IMR-90 (cell line): ENCODE measurements around the gene MGLL. TPM values are rescaled to one million over a fixed set of nuclear protein-coding genes. Genes with fewer than 3 reads are reported as not detected.

Experiments used
- ATAC-seq: fragments of 200-7000 bp; cut with Tn5 transposase; 2 replicates; pipeline ENCODE4 v1.9.1; 2020; ENCODE audit warnings: low read depth, mild to moderate bottlenecking, moderate library complexity
- BruUV-seq: library from RNA; stranded (reverse); fragments of 400-500 nt; replicated peaks from 2 replicates; lab custom pipeline; 2021; lab: Mats Ljungman, UMichigan
- CTCF ChIA-PET: fragments of 300-600 bp; formaldehyde crosslinking; extraction: SDS; loops from one replicate; lab custom pipeline; 2021; ENCODE audit warnings: antibody characterized with exemption; lab: Yijun Ruan, JAX
- POLR2A ChIA-PET: fragments of 300-600 bp; sonication (Branson Sonifier 250); formaldehyde crosslinking; loops from one replicate; lab custom pipeline; 2022; ENCODE audit warnings: antibody characterized with exemption; ENCODE audit not compliant: unreplicated experiment; lab: Charles Lee
- DNase-seq: peaks from one replicate; pipeline ENCODE4 v3.0.0; 2013
- H2AFZ ChIP-seq: replicated peaks from 2 replicates; pipeline ENCODE3; 2013; ENCODE audit warnings: low read length, mild to moderate bottlenecking; ENCODE audit not compliant: poor library complexity
- H2AK5ac ChIP-seq: 2 replicates; pipeline ENCODE4 v1.6.1; 2013; ENCODE audit warnings: low read depth, low read length, inconsistent platforms
- H2AK9ac ChIP-seq: replicated peaks from 2 replicates; pipeline ENCODE3; 2013; ENCODE audit warnings: mild to moderate bottlenecking, low read depth, low read length, moderate library complexity; ENCODE audit not compliant: poor library complexity
- H2BK120ac ChIP-seq: 2 replicates; pipeline ENCODE4 v1.6.1; 2013; ENCODE audit warnings: low read depth, low read length, inconsistent platforms
- H2BK15ac ChIP-seq: 3 replicates; pipeline ENCODE4 v1.6.1; 2013; ENCODE audit warnings: low read depth, low read length, inconsistent platforms
- H2BK20ac ChIP-seq: 2 replicates; pipeline ENCODE4 v1.6.1; 2013; ENCODE audit warnings: low read depth, mild to moderate bottlenecking, inconsistent platforms, low read length, moderate library complexity
- H2BK5ac ChIP-seq: 2 replicates; pipeline ENCODE4 v1.6.1; 2013; ENCODE audit warnings: mild to moderate bottlenecking, low read depth, low read length, inconsistent platforms; ENCODE audit not compliant: poor library complexity, severe bottlenecking
- H3K14ac ChIP-seq: replicated peaks from 2 replicates; pipeline ENCODE4 v1.6.1; 2013; ENCODE audit warnings: low read depth, low read length, inconsistent platforms
- H3K18ac ChIP-seq: 2 replicates; pipeline ENCODE4 v1.6.1; 2013; ENCODE audit warnings: low read depth, low read length, control low read depth
- H3K23ac ChIP-seq: 2 replicates; pipeline ENCODE4 v1.6.1; 2013; ENCODE audit warnings: low read depth, low read length, inconsistent platforms
- H3K27ac ChIP-seq: 2 replicates; pipeline ENCODE4 v1.5.1; 2013; ENCODE audit warnings: mild to moderate bottlenecking, control low read depth, low read length; ENCODE audit not compliant: insufficient read depth
- H3K27me3 ChIP-seq: 2 replicates; pipeline ENCODE4 v1.6.1; 2013; ENCODE audit warnings: low read length; ENCODE audit not compliant: control insufficient read depth, insufficient read depth
- H3K36me3 ChIP-seq: 2 replicates; pipeline ENCODE4 v1.6.1; 2013; ENCODE audit warnings: low read length, mixed read lengths; ENCODE audit not compliant: control insufficient read depth, insufficient read depth
- H3K4ac ChIP-seq: 2 replicates; pipeline ENCODE4 v1.6.1; 2013; ENCODE audit warnings: low read depth, low read length, inconsistent platforms
- H3K4me1 ChIP-seq: 2 replicates; pipeline ENCODE4 v1.6.1; 2013; ENCODE audit warnings: low read length, mixed read lengths; ENCODE audit not compliant: control insufficient read depth, insufficient read depth
- H3K4me2 ChIP-seq: 2 replicates; pipeline ENCODE4 v1.6.1; 2013; ENCODE audit warnings: low read depth, mild to moderate bottlenecking, control low read depth, low read length, moderate library complexity
- H3K4me3 ChIP-seq: 2 replicates; pipeline ENCODE4 v1.5.1; 2013; ENCODE audit warnings: low read depth, mild to moderate bottlenecking, control low read depth, low read length, moderate library complexity; ENCODE audit not compliant: insufficient read depth
- H3K56ac ChIP-seq: 2 replicates; pipeline ENCODE4 v1.6.1; 2013; ENCODE audit warnings: low read length, inconsistent platforms; ENCODE audit not compliant: insufficient read depth; ENCODE audit errors: extremely low read depth
- H3K79me1 ChIP-seq, 2 experiments: 2 replicates each; pipeline ENCODE4 v1.6.1; 2013; ENCODE audit warnings: low read length in 2 of 2, inconsistent platforms in 1 of 2, low read depth in 1 of 2
- H3K9ac ChIP-seq: 2 replicates; pipeline ENCODE4 v1.6.1; 2013; ENCODE audit warnings: low read depth, low read length, control low read depth
- H3K9me1 ChIP-seq: 2 replicates; pipeline ENCODE4 v1.6.1; 2013; ENCODE audit warnings: low read length, inconsistent platforms; ENCODE audit not compliant: insufficient read depth
- H3K9me3 ChIP-seq: 2 replicates; pipeline ENCODE4 v1.6.1; 2013; ENCODE audit warnings: low read length; ENCODE audit not compliant: control insufficient read depth, insufficient read depth
- H4K20me1 ChIP-seq: 2 replicates; pipeline ENCODE4 v1.6.1; 2013; ENCODE audit warnings: low read length, inconsistent platforms; ENCODE audit not compliant: insufficient read depth
- H4K5ac ChIP-seq: 2 replicates; pipeline ENCODE4 v1.6.1; 2013; ENCODE audit warnings: mild to moderate bottlenecking, low read depth, low read length, control low read depth
- H4K8ac ChIP-seq, 2 experiments: 2 replicates each; pipeline ENCODE4 v1.6.1; 2013; ENCODE audit warnings: low read depth in 2 of 2, low read length in 2 of 2, control low read depth in 1 of 2, inconsistent platforms in 1 of 2
- H4K91ac ChIP-seq: 2 replicates; pipeline ENCODE4 v1.6.1; 2013; ENCODE audit warnings: low read depth, low read length, inconsistent platforms; ENCODE audit not compliant: insufficient read depth
- BHLHE40 ChIP-seq: fragments of 150-350 bp; IDR thresholded peaks from 2 replicates; pipeline ENCODE4 v1.6.1; 2016; ENCODE audit warnings: mild to moderate bottlenecking, low read depth, low read length
- CEBPB ChIP-seq: IDR thresholded peaks from 2 replicates; pipeline ENCODE4 v1.6.1; 2012; ENCODE audit warnings: low read depth, low read length, improper control_type of control experiment
- CHD1 ChIP-seq: IDR thresholded peaks from 2 replicates; pipeline ENCODE4 v1.6.1; 2012; ENCODE audit warnings: low read depth, low read length, improper control_type of control experiment
- ELK1 ChIP-seq: fragments of 150-350 bp; IDR thresholded peaks from 2 replicates; pipeline ENCODE4 v1.6.1; 2016; ENCODE audit warnings: low read depth, mild to moderate bottlenecking, low read length, moderate library complexity, borderline replicate concordance
- FOS ChIP-seq: fragments of 150-350 bp; IDR thresholded peaks from 2 replicates; pipeline ENCODE4 v1.6.1; 2016; ENCODE audit warnings: low read depth, low read length
- POLR2A ChIP-seq: IDR thresholded peaks from 2 replicates; pipeline ENCODE4 v1.6.1; 2012; ENCODE audit warnings: mild to moderate bottlenecking, low read depth, low read length
- RAD21 ChIP-seq: IDR thresholded peaks from 2 replicates; pipeline ENCODE4 v1.6.1; 2012; ENCODE audit warnings: low read length, improper control_type of control experiment
- RCOR1 ChIP-seq: IDR thresholded peaks from 2 replicates; pipeline ENCODE4 v1.6.1; 2012; ENCODE audit warnings: mild to moderate bottlenecking, low read length, improper control_type of control experiment; ENCODE audit not compliant: insufficient replicate concordance
- RFX5 ChIP-seq: IDR thresholded peaks from 2 replicates; pipeline ENCODE4 v1.8.0; 2012; ENCODE audit warnings: low read depth, mild to moderate bottlenecking, low read length, moderate library complexity
- SMC3 ChIP-seq: fragments of 150-350 bp; IDR thresholded peaks from 2 replicates; pipeline ENCODE4 v1.6.1; 2016; ENCODE audit warnings: low read depth, mild to moderate bottlenecking, antibody characterized with exemption, low read length, moderate library complexity
- USF2 ChIP-seq: fragments of 150-350 bp; IDR thresholded peaks from 2 replicates; pipeline ENCODE4 v1.6.1; 2017; ENCODE audit warnings: mild to moderate bottlenecking, antibody characterized with exemption, low read length, low read depth
- WGBS, 2 experiments: methylation state at CpG; one replicate each; pipeline versions ENCODE4 v1.1.5 to v1.1.7; 2013; ENCODE audit warnings: missing lambda C conversion rate in 2 of 2; ENCODE audit not compliant: insufficient read length in 1 of 2; ENCODE audit errors: extremely low coverage in 2 of 2; 5-methylcytosine and 5-hydroxymethylcytosine counted together
- dilution Hi-C: fragments of 300-500 bp; cut with HindIII; formaldehyde crosslinking; loops from one replicate; pipeline ENCODE4 v1.14.3; 2018; ENCODE audit warnings: low sequenced_read_pairs; ENCODE audit not compliant: unreplicated experiment
- in situ Hi-C: fragments of 300-500 bp; cut with MboI; formaldehyde crosslinking; loops from 3 replicates; pipeline ENCODE4 v1.14.3; 2019; ENCODE audit warnings: low sequenced_read_pairs, inconsistent platforms, mixed read lengths
- intact Hi-C: fragments of 100-400 bp; cut with micrococcal nuclease; formaldehyde crosslinking; loops from 2 replicates; pipeline ENCODE4 v1.10.0; 2022
- polyA plus RNA-seq, 3 experiments: library from polyadenylated mRNA; depleted of rRNA; stranded (reverse); fragments of >200 nt; gene quantifications; 2 replicates each; pipeline ENCODE4 v1.2.3, GENCODE V29; 2012; ENCODE audit warnings: low replicate concordance in 1 of 3
- total RNA-seq: library from RNA; depleted of rRNA; stranded (reverse); fragments of >200 nt; gene quantifications from 2 replicates; pipeline ENCODE4 v1.2.3, GENCODE V29; 2012

The MGLL gene
- total and polyA plus RNA-seq, 2 of the 4 experiments (the other 2 are of a cell fraction): 23.7 to 60.6 TPM

GRCh38 chr3:127759826-127760225, 62.5 kb downstream of the MGLL start:
- intact Hi-C loops: no loop called here

More at GRCh38 chr3:127759826-127760225, 62.5 kb downstream of the MGLL start:
- Histone ChIP-seq H4K5ac (no peak overlapping the region), H3K4ac (peak overlapping the region; percentile 8; the same call in 1 of the 2 replicates), H2BK20ac (no peak overlapping the region), H3K9me3 (no peaks in the 10 kb centered on the region), H2BK120ac (no peak overlapping the region), H2BK5ac (no peak overlapping the region), H3K14ac (no peak overlapping the region), H2AFZ (no peak overlapping the region), H4K91ac (no peak overlapping the region), H2BK15ac (no peak overlapping the region), H3K4me2 (no peak overlapping the region), H3K27me3 (no peaks in the 10 kb centered on the region), H2AK5ac (peak overlapping the region; percentile 14), H3K36me3 (peaks cover 7% of the 10 kb centered on the region), H3K23ac (no peak overlapping the region), H3K27ac (no peak overlapping the region), H3K9ac (no peak overlapping the region), H3K56ac (no peak overlapping the region), H3K4me1 (peaks cover 11% of the 10 kb centered on the region), H3K4me3 (no peak overlapping the region), H3K9me1 (peaks cover 23% of the 10 kb centered on the region), H3K18ac (no peak overlapping the region), H2AK9ac (no peak overlapping the region), H4K20me1 (no peaks in the 10 kb centered on the region), H3K79me1 (peaks cover 51 to 83% of the 10 kb centered on the region in 2 experiments), H4K8ac (no peak overlapping the region)
- ATAC-seq: no peak
- no peak for TF ChIP-seq ELK1
- TF ChIP-seq FOS: no peak
- TF ChIP-seq SMC3: no peak
- TF ChIP-seq RAD21: no peak
- TF ChIP-seq RCOR1: no peak
- no peak for TF ChIP-seq CHD1
- TF ChIP-seq RFX5: no peak
- no peak for TF ChIP-seq CEBPB
- no peak for TF ChIP-seq POLR2A
- no peak for TF ChIP-seq BHLHE40
- no peak for TF ChIP-seq USF2
- CTCF ChIA-PET: no interaction called here
- in situ Hi-C loops (no loop called here), dilution Hi-C loops (no loop called here)
- 84% methylated on average over 4 of the region's 8 CpGs; no CpG with 5 or more reads in 1 of the 2 experiments for WGBS, 2 experiments
- DNase-seq: no peak
- POLR2A ChIA-PET: no interaction called here
- no TSS peak for BruUV-seq
